Measurements from ENCODE around the gene KCNQ2. TPM values are rescaled to one million over a fixed set of nuclear protein-coding genes. Genes with fewer than 3 reads are reported as not detected.

The KCNQ2 gene
- total RNA-seq, 1 experiment from 2014 or later: 86.5 TPM

GRCh38 chr20:63452821-63453523 lies 19.5 kb downstream of the KCNQ2 start:
- Histone ChIP-seq H3K4me1 (ENCODE audit: control insufficient read depth in 1 of 2, insufficient read depth in 2 of 2, low read length in 2 of 2) (no peaks in the 10 kb centered on the region), H3K4me2 (ENCODE audit: low read length) (no peak overlapping the region), H3K9me2 (ENCODE audit: insufficient read depth) (no peaks in the 10 kb centered on the region), H3K27me3 (ENCODE audit: insufficient read depth, low read length) (no peaks in the 10 kb centered on the region), H2AFZ (ENCODE audit: low read depth, low read length, poor library complexity, severe bottlenecking) (no peak overlapping the region), H3K9me3 (ENCODE audit: control insufficient read depth in 1 of 2, insufficient read depth in 1 of 2, low read depth in 1 of 2, low read length in 2 of 2) (no peaks in the 10 kb centered on the region), H3K4me3 (replicated peaks in 1 of 2; ENCODE audit: low read depth in 1 of 2, low read length in 2 of 2) (no peak overlapping the region), H3K9ac (ENCODE audit: low read length) (no peak overlapping the region), H3K36me3 (ENCODE audit: control insufficient read depth in 1 of 2, insufficient read depth in 2 of 2, low read length in 2 of 2) (no peaks in the 10 kb centered on the region; a peak in 1 of 4 replicates), H3K27ac (ENCODE audit: low read depth, low read length) (no peak overlapping the region), H4K20me1 (ENCODE audit: insufficient read depth) (no peaks in the 10 kb centered on the region), H3K79me2 (ENCODE audit: insufficient read depth, low read length) (peaks cover 39% of the 10 kb centered on the region)
- ATAC-seq: no peak
- intact Hi-C loops (cut with micrococcal nuclease): no loop called here
- RAD21 ChIA-PET (ENCODE audit: low non-redundant PET in 1 of 2, low total read pairs in 2 of 2, uncharacterized antibody in 2 of 2, unreplicated experiment in 2 of 2): no interaction called here
- CTCF ChIA-PET: interaction anchor here (1.6 kb wide), 1 partner anchor 11 kb away, joined by 3 read pairs; no protein-coding TSS in a partner anchor
- DNase-seq (ENCODE audit: low read depth, low spot score): no peak
- POLR2A ChIA-PET: no interaction called here
- no peak for TF ChIP-seq JUND (IDR thresholded peaks at IDR 0.05)
- no peak for TF ChIP-seq REST (IDR thresholded peaks at IDR 0.05; ENCODE audit: low read depth)
- no peak for TF ChIP-seq RAD21 (IDR thresholded peaks at IDR 0.05; ENCODE audit: low read depth)
- no peak for TF ChIP-seq YY1 (IDR thresholded peaks at IDR 0.05; ENCODE audit: extremely low read depth, insufficient replicate concordance, low read depth, low read length)
- no peak for TF ChIP-seq FOSL1 (IDR thresholded peaks at IDR 0.05; ENCODE audit: low read depth)
- no peak for TF ChIP-seq ZNF274 (IDR thresholded peaks at IDR 0.05; ENCODE audit: low read depth, low read length)
- no peak for TF ChIP-seq CTCF (IDR thresholded peaks at IDR 0.05 in 2 of 3, conservative IDR thresholded peaks at IDR 0.05 in 1 of 3; ENCODE audit: borderline replicate concordance in 1 of 3, insufficient read depth in 1 of 3, low read depth in 2 of 3, low read length in 2 of 3)
- TF ChIP-seq EZH2 (IDR thresholded peaks at IDR 0.05): no peak
- no peak for TF ChIP-seq CEBPB (IDR thresholded peaks at IDR 0.05; ENCODE audit: low read depth)
- no peak for TF ChIP-seq ATF3 (IDR thresholded peaks at IDR 0.05)
- no TSS peak for BruUV-seq (replicated peaks)

All from HCT116 (cell line).